HepG2 (cell line): ENCODE measurements around the gene MAN2A2. TPM values are rescaled to one million over a fixed set of nuclear protein-coding genes. Genes with fewer than 3 reads are reported as not detected.

Experiments used
- BRD4 ChIP-seq: sonication (generic); formaldehyde crosslinking; IDR thresholded peaks from 2 replicates; pipeline ENCODE4 v1.4.0; 2020; ENCODE audit warnings: missing genetic modification reagents
- HNRNPK ChIP-seq: fragments of 200-400 bp; formaldehyde crosslinking; IDR thresholded peaks from 2 replicates; pipeline ENCODE4 v1.6.1; 2018; ENCODE audit warnings: low read length, low read depth, moderate library complexity, mild to moderate bottlenecking; ENCODE audit not compliant: poor library complexity, severe bottlenecking
- IRF9 ChIP-seq: sonication (generic); formaldehyde crosslinking; IDR thresholded peaks from 2 replicates; pipeline ENCODE4 v1.8.0; 2022; ENCODE audit warnings: missing genetic modification reagents, mild to moderate bottlenecking, borderline replicate concordance
- PBX2 ChIP-seq: IDR thresholded peaks from 2 replicates; pipeline ENCODE4 v1.6.1; 2016; ENCODE audit warnings: control low read depth
- RERE ChIP-seq: IDR thresholded peaks from 2 replicates; pipeline ENCODE4 v1.6.1; 2016; ENCODE audit warnings: low read depth, missing genetic modification reagents, missing compliant biosample characterization
- SMAD9 ChIP-seq: sonication (generic); formaldehyde crosslinking; IDR thresholded peaks from 2 replicates; pipeline ENCODE4 v1.5.1; 2020; ENCODE audit warnings: mild to moderate bottlenecking, missing genetic modification reagents
- SMC3 ChIP-seq: IDR thresholded peaks from 2 replicates; pipeline ENCODE4 v1.6.1; 2011; ENCODE audit warnings: low read length, improper control_type of control experiment
- YEATS4 ChIP-seq: sonication (generic); formaldehyde crosslinking; IDR thresholded peaks from 2 replicates; pipeline ENCODE4 v1.4.0; 2020; ENCODE audit warnings: missing genetic modification reagents, borderline replicate concordance
- ZNF263 ChIP-seq: sonication (generic); formaldehyde crosslinking; IDR thresholded peaks from 2 replicates; pipeline ENCODE4 v1.4.0; 2020; ENCODE audit warnings: missing genetic modification reagents
- ZNF275 ChIP-seq: sonication (generic); formaldehyde crosslinking; IDR thresholded peaks from 2 replicates; pipeline ENCODE4 v1.8.0; 2022; ENCODE audit warnings: missing genetic modification reagents, mild to moderate bottlenecking, inconsistent platforms, borderline replicate concordance
- polyA plus RNA-seq, 8 experiments: library from polyadenylated mRNA; depleted of rRNA in 3 of 8; stranded (reverse) in 7 of 8; unstranded in 1 of 8; fragments of >200 nt; fragmentation: Illumina TruSeq in 4 of 8; extraction: Trizol in 4 of 8; gene quantifications; 2 replicates each; pipeline versions ENCODE4 v1.2.1 to v1.2.3, GENCODE V29; 2011 to 2016; ENCODE audit warnings: low read depth in 4 of 8, missing spikeins in 1 of 8, mixed read lengths in 1 of 8; ENCODE audit not compliant: insufficient read depth in 1 of 8
- total RNA-seq, 5 experiments: library from RNA; depleted of rRNA; stranded (reverse); fragments of >200 nt; fragmentation: Illumina TruSeq; extraction: Trizol; gene quantifications; 2 replicates each; pipeline ENCODE4 v1.2.3, GENCODE V29; 2016; ENCODE audit warnings: low read depth in 1 of 5
- TF ChIP-seq, protein P1 (sequence below): sonication (generic); formaldehyde crosslinking; IDR thresholded peaks from 2 replicates; pipeline ENCODE4 v1.5.1; 2020; ENCODE audit warnings: missing genetic modification reagents, mild to moderate bottlenecking, borderline replicate concordance
- TF ChIP-seq, protein P2 (sequence below): sonication (generic); formaldehyde crosslinking; IDR thresholded peaks from 2 replicates; pipeline ENCODE4 v1.4.0; 2020; ENCODE audit warnings: missing genetic modification reagents
- TF ChIP-seq, protein P3 (sequence below): sonication (generic); formaldehyde crosslinking; IDR thresholded peaks from 2 replicates; pipeline ENCODE4 v1.4.0; 2020; ENCODE audit warnings: missing genetic modification reagents

Gene MAN2A2
- total and polyA plus RNA-seq, 2 of the 13 experiments (the other 11 are each of a cell fraction or from before 2014, with no cell fraction given): 17.5 to 51.5 TPM

GRCh38 chr15:90954712-90955623, 51.9 kb downstream of the MAN2A2 start, which contains the start of gene RCCD1 (continued):
- TF ChIP-seq RERE: no peak
- TF ChIP-seq SMAD9: no peak
- TF ChIP-seq, protein P1, sequence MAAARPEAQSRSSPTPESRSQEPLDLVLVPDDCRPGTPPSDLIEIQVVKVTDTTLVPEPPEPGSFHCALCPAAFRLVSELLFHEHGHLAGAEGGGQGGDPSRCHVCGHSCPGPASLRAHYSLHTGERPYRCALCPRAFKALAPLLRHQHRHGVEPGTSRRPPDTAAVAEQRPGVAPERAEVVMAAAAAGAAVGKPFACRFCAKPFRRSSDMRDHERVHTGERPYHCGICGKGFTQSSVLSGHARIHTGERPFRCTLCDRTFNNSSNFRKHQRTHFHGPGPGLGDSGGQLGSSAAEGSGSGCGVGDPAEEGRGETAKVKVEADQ: 0 out of 2 replicates have a peak, but pooled peaks have one; percentile 27
- TF ChIP-seq ZNF263 (CRISPR knock-in tag): no peak
- no peak for TF ChIP-seq PBX2
- TF ChIP-seq BRD4: peak; percentile 56; the same call in 1 of the 2 replicates
- TF ChIP-seq HNRNPK: no peak
- peak; percentile 94 for TF ChIP-seq ZNF275 (CRISPR knock-in tag)
- no peak for TF ChIP-seq SMC3
- TF ChIP-seq IRF9 (CRISPR knock-in tag): no peak; the same call in 1 of the 2 replicates
- TF ChIP-seq, protein P2, sequence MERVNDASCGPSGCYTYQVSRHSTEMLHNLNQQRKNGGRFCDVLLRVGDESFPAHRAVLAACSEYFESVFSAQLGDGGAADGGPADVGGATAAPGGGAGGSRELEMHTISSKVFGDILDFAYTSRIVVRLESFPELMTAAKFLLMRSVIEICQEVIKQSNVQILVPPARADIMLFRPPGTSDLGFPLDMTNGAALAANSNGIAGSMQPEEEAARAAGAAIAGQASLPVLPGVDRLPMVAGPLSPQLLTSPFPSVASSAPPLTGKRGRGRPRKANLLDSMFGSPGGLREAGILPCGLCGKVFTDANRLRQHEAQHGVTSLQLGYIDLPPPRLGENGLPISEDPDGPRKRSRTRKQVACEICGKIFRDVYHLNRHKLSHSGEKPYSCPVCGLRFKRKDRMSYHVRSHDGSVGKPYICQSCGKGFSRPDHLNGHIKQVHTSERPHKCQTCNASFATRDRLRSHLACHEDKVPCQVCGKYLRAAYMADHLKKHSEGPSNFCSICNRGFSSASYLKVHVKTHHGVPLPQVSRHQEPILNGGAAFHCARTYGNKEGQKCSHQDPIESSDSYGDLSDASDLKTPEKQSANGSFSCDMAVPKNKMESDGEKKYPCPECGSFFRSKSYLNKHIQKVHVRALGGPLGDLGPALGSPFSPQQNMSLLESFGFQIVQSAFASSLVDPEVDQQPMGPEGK (CRISPR knock-in tag): peak; percentile 21
- TF ChIP-seq, protein P3, sequence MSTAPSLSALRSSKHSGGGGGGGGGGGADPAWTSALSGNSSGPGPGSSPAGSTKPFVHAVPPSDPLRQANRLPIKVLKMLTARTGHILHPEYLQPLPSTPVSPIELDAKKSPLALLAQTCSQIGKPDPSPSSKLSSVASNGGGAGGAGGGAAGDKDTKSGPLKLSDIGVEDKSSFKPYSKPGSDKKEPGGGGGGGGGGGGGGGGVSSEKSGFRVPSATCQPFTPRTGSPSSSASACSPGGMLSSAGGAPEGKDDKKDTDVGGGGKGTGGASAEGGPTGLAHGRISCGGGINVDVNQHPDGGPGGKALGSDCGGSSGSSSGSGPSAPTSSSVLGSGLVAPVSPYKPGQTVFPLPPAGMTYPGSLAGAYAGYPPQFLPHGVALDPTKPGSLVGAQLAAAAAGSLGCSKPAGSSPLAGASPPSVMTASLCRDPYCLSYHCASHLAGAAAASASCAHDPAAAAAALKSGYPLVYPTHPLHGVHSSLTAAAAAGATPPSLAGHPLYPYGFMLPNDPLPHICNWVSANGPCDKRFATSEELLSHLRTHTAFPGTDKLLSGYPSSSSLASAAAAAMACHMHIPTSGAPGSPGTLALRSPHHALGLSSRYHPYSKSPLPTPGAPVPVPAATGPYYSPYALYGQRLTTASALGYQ (CRISPR knock-in tag): peak; percentile 61
- peak; percentile 96 for TF ChIP-seq YEATS4 (CRISPR knock-in tag)
